K562 treated with DMSO at 1 percent for 24 hours (cell line): Measurements from ENCODE around the gene LRRC8D. TPM values are rescaled to one million over a fixed set of nuclear protein-coding genes. Genes with fewer than 3 reads are reported as not detected.

ENCODE experiments used
- total RNA-seq: library from RNA; unstranded; fragments of 300-600 nt; gene quantifications from 2 replicates; pipeline ENCODE4 v1.2.3, GENCODE V29; 2022; ENCODE audit warnings: low read depth; ENCODE audit not compliant: insufficient read depth

The LRRC8D gene
- total RNA-seq, result 22.2 and 26.5 TPM in 2 replicates

DNA sequence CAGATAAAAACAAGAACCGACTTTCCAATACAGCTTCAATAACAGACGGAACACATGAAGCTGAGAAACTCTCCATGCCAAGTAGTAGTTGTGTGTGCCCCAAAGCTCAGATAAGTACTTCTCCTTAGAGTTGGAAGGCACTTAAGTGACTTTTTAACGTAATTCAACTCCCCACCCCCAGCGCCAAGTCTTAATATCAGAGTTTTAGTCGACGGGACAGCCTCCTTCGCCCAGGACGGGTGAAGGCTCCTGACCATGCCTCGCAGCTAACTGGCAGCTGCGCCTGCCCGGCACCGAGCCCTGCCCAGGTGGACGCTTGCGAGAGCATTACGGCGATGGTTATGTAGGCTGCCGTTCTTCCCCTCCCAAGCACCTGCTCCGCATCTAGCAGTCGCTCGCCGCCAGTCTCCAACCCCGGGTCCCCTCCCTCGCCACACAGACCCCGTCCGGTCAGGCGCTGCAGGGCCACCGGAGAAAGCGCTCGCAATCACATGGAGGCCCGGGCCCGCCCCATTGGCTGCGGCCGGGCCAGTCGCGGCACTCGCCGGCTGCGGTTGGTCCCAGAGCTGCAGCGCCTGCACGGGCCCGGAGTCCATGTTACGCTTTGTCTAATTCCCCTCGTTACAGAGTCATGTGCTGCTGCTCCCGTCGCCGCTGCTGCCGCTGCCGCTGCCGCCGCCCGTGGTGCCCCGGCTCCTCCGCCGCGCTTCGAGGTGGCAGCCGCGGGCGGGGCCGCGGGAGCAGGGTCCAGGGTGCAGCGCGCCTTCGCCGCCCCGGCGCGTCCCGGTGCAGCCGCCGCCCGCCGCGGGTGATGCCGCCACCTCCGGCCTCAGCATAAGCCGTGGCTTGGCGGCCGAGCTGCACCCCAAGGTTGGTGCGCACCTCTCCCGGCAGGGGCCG, at the start of gene LRRC8D:
LRRC8D (plus strand) TSS at position 611 of the 900 bp plus-strand sequence. CDS start 112,037 bp downstream, outside the sequence.

Other genes with a start within 250 kb of the LRRC8D start
- gene LRRC8C, start 187.9 kb upstream of the LRRC8D start, total RNA-seq, result 6.2 and 8.7 TPM in 2 replicates
- 10.4 and 13.3 TPM in 2 replicates for gene ZNF326, start 174.1 kb downstream of the LRRC8D start, total RNA-seq